HepG2 (cell line): ENCODE measurements around the gene BMAL1. TPM values are rescaled to one million over a fixed set of nuclear protein-coding genes. Genes with fewer than 3 reads are reported as not detected.

Experiments
- polyA plus RNA-seq, 8 experiments: library from polyadenylated mRNA; depleted of rRNA in 3 of 8; stranded (reverse) in 7 of 8; unstranded in 1 of 8; fragments of >200 nt; fragmentation: Illumina TruSeq in 4 of 8; extraction: Trizol in 4 of 8; gene quantifications; 2 replicates each; pipeline versions ENCODE4 v1.2.1 to v1.2.3, GENCODE V29; 2011 to 2016; ENCODE audit warnings: low read depth in 4 of 8, missing spikeins in 1 of 8, mixed read lengths in 1 of 8; ENCODE audit not compliant: insufficient read depth in 1 of 8
- total RNA-seq, 5 experiments: library from RNA; depleted of rRNA; stranded (reverse); fragments of >200 nt; fragmentation: Illumina TruSeq; extraction: Trizol; gene quantifications; 2 replicates each; pipeline ENCODE4 v1.2.3, GENCODE V29; 2016; ENCODE audit warnings: low read depth in 1 of 5

The BMAL1 gene
- total and polyA plus RNA-seq, 2 of the 13 experiments (the other 11 are each of a cell fraction or from before 2014, with no cell fraction given) = 4.5 to 4.8 TPM

Other genes starting within 250 kb of the BMAL1 start
- gene BTBD10, start 185.4 kb downstream of the BMAL1 start, total RNA-seq (2016; rRNA removed; fragmentation: Illumina TruSeq; extraction: Trizol) = 26.6 and 37.0 TPM in 2 replicates
- 9.0 and 9.8 TPM in 2 replicates for gene BTBD10, start 185.4 kb downstream of the BMAL1 start, polyA plus RNA-seq (2011; rRNA removed)
- not detected in 2 replicates for gene PTH, start 218.2 kb downstream of the BMAL1 start, total RNA-seq (2016; rRNA removed; fragmentation: Illumina TruSeq; extraction: Trizol)
- not detected in 2 replicates for gene PTH, start 218.2 kb downstream of the BMAL1 start, polyA plus RNA-seq (2011; rRNA removed)